BLaER1 treated with 17β-estradiol and CSF1 and Interleukin-3, amounts not matched to agents 10 nM and 100 nM (cell line): ENCODE results near the gene SOX10.
A peak's percentile ranks its signal among the peaks of the same experiment; 100 is the strongest.
"Not testable (repeated sequence)": the region's sequence is repeated elsewhere in the genome, so short reads cannot be mapped to it uniquely, and the experiment has no call there.

Experiments
- H3K27ac ChIP-seq, 11 experiments: shearing (Covaris generic); formaldehyde crosslinking; 2 replicates each; pipeline ENCODE4 v1.8.1; 2022
- H3K27me3 ChIP-seq, 11 experiments: shearing (Covaris generic); formaldehyde crosslinking; 2 replicates each; pipeline ENCODE4 v1.8.1; 2022
- H3K36me3 ChIP-seq, 11 experiments: shearing (Covaris generic); formaldehyde crosslinking; 2 replicates each; pipeline ENCODE4 v1.8.1; 2022
- H3K4me1 ChIP-seq, 10 experiments: shearing (Covaris generic); formaldehyde crosslinking; 2 replicates each; pipeline ENCODE4 v1.8.1; 2022
- H3K4me2 ChIP-seq, 11 experiments: shearing (Covaris generic); formaldehyde crosslinking; 2 replicates each; pipeline ENCODE4 v1.8.1; 2022
- H3K4me3 ChIP-seq, 10 experiments: shearing (Covaris generic); formaldehyde crosslinking; 2 replicates each; pipeline ENCODE4 v1.8.1; 2022
- H3K9ac ChIP-seq, 11 experiments: shearing (Covaris generic); formaldehyde crosslinking; 2 replicates each; pipeline ENCODE4 v1.8.1; 2022
- H3K9me3 ChIP-seq, 11 experiments: shearing (Covaris generic); formaldehyde crosslinking; replicated peaks in 1 of 11; 2 replicates each; pipeline ENCODE4 v1.8.1; 2022
- H4K20me1 ChIP-seq, 11 experiments: shearing (Covaris generic); formaldehyde crosslinking; 2 replicates each; pipeline ENCODE4 v1.8.1; 2022
- Cebpa-rat ChIP-seq, 11 experiments: shearing (Covaris generic); IDR thresholded peaks; 2 replicates each; pipeline ENCODE4 v1.8.1; 2022

Gene SOX10

GRCh38 chr22:37967147-37967546 lies 17.2 kb downstream of the SOX10 start:
- Histone ChIP-seq H3K9me3 (no peaks in the 10 kb centered on the region), H3K27me3 (no peaks in the 10 kb centered on the region), H3K36me3 (peaks cover 62 to 87% (median 71%) of the 10 kb centered on the region in 11 experiments), H3K9ac (0 out of 22 replicates have a peak overlapping the region, but pooled peaks of 3 of the 11 experiments have one; percentile 7 to 36 (median 9)), H4K20me1 (peaks cover 0 to 77% (median 55%) of the 10 kb centered on the region in 11 experiments; a peak in 20 of 22 replicates), H3K4me2 (no peak overlapping the region), H3K27ac (no peak overlapping the region), H3K4me3 (no peak overlapping the region), H3K4me1 (peaks cover 0 to 8% (median 0%) of the 10 kb centered on the region in 10 experiments; a peak in 3 of 20 replicates)
- no peak for TF ChIP-seq Cebpa-rat (IDR thresholded peaks at IDR 0.05)

- H3K36me3 ChIP-seq: peaks cover 72 to 96% (median 81%) of the 10 kb centered on the region in 11 experiments
- H3K4me3 ChIP-seq: no peak overlapping the region
- peaks cover 0 to 81% (median 59%) of the 10 kb centered on the region in 11 experiments; a peak in 20 of 22 replicates for H4K20me1 ChIP-seq
These were observed 18.3 kb downstream of the SOX10 start for GRCh38 chr22:37965940-37966664.

GRCh38 chr22:37961062-37961461 lies 23.3 kb downstream of the SOX10 start:
- H3K27ac ChIP-seq: no peak overlapping the region
- peaks cover 0 to 89% (median 55%) of the 10 kb centered on the region in 11 experiments; a peak in 20 of 22 replicates for H4K20me1 ChIP-seq
- no peaks in the 10 kb centered on the region for H3K27me3 ChIP-seq
- H3K36me3 ChIP-seq: peaks cover 84 to 97% (median 95%) of the 10 kb centered on the region in 11 experiments
- H3K4me3 ChIP-seq: no peak overlapping the region
- no peaks in the 10 kb centered on the region for H3K9me3 ChIP-seq
- no peak overlapping the region; a peak in 1 of 22 replicates for H3K9ac ChIP-seq
- no peak for TF ChIP-seq Cebpa-rat (IDR thresholded peaks at IDR 0.05)
- H3K4me2 ChIP-seq: no peak overlapping the region
- H3K4me1 ChIP-seq: no peaks in the 10 kb centered on the region

More at GRCh38 chr22:37965940-37966664, 18.3 kb downstream of the SOX10 start:
- H3K9ac ChIP-seq: 0 out of 22 replicates have a peak overlapping the region, but pooled peaks of 1 of the 11 experiments have one; percentile 9
- no peak overlapping the region for H3K4me2 ChIP-seq
- no peak overlapping the region for H3K27ac ChIP-seq
- peaks cover 0 to 8% (median 0%) of the 10 kb centered on the region in 10 experiments; a peak in 3 of 20 replicates for H3K4me1 ChIP-seq
- no peaks in the 10 kb centered on the region for H3K9me3 ChIP-seq
- TF ChIP-seq Cebpa-rat (IDR thresholded peaks at IDR 0.05): no peak
- no peaks in the 10 kb centered on the region for H3K27me3 ChIP-seq

- H3K9ac ChIP-seq: no peak overlapping the region
- H4K20me1 ChIP-seq: peaks cover 0 to 83% (median 38%) of the 10 kb centered on the region in 11 experiments; a peak in 15 of 22 replicates
- H3K27ac ChIP-seq: no peak overlapping the region
- H3K4me3 ChIP-seq: no peak overlapping the region
- no peak overlapping the region for H3K4me2 ChIP-seq
- no peaks in the 10 kb centered on the region for H3K9me3 ChIP-seq
- peaks cover 8 to 14% (median 11%) of the 10 kb centered on the region in 10 experiments for H3K4me1 ChIP-seq
- H3K27me3 ChIP-seq: no peaks in the 10 kb centered on the region
- TF ChIP-seq Cebpa-rat (IDR thresholded peaks at IDR 0.05): no peak
- peaks cover 75 to 88% (median 84%) of the 10 kb centered on the region in 11 experiments for H3K36me3 ChIP-seq
These were observed 25.0 kb downstream of the SOX10 start for GRCh38 chr22:37959231-37959825.

GRCh38 chr22:37957232-37957631 lies 27.1 kb downstream of the SOX10 start:
- peaks cover 0 to 70% (median 25%) of the 10 kb centered on the region in 11 experiments; a peak in 12 of 22 replicates for H4K20me1 ChIP-seq
- peak overlapping the region in 2 of 11 experiments; percentile 22 to 24; a peak in 2 of 22 replicates for H3K9ac ChIP-seq
- TF ChIP-seq Cebpa-rat (IDR thresholded peaks at IDR 0.05): no peak
- H3K9me3 ChIP-seq: no peaks in the 10 kb centered on the region
- peaks cover 18 to 24% (median 21%) of the 10 kb centered on the region in 10 experiments for H3K4me1 ChIP-seq
- H3K27ac ChIP-seq: no peak overlapping the region
- H3K36me3 ChIP-seq: peaks cover 57 to 68% (median 64%) of the 10 kb centered on the region in 11 experiments
- no peak overlapping the region for H3K4me3 ChIP-seq
- no peak overlapping the region for H3K4me2 ChIP-seq
- H3K27me3 ChIP-seq: peaks cover 6 to 12% (median 11%) of the 10 kb centered on the region in 11 experiments

DNA sequence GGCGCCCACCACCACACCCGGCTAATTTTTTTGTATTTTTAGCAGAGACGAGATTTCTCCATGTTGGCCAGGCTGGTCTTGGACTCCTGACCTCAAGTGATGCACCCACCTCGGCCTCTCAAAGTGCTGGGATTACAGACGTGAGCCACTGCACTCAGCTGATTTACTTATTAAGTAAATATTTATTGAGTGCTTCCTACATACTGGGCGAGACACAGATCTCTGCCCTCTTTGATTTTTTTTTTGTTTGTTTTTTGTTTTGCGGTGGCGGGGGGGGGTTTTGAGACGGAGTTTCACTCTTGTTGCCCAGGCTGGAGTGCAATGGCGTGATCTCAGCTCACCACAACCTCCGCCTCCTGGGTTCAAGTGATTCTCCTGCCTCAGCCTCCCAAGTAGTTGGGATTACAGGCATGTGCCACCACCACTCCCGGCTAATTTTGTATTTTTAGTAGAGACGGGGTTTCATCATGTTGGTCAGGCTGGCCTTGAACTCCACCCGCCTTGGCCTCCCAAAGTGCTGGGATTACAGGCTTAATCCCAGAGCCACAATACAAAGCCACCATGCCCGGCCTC lies 28.4 kb downstream of the SOX10 start:
- Histone ChIP-seq H3K4me1 (peaks cover 18 to 24% (median 21%) of the 10 kb centered on the region in 10 experiments), H3K27me3 (peaks cover 16 to 25% (median 23%) of the 10 kb centered on the region in 11 experiments), H4K20me1 (peaks cover 0 to 57% (median 18%) of the 10 kb centered on the region in 11 experiments; a peak in 12 of 22 replicates), H3K36me3 (peaks cover 44 to 55% (median 51%) of the 10 kb centered on the region in 11 experiments)
- not testable (repeated sequence) for H3K9me3 ChIP-seq, H3K4me3 ChIP-seq, H3K27ac ChIP-seq, H3K4me2 ChIP-seq, H3K9ac ChIP-seq

DNA sequence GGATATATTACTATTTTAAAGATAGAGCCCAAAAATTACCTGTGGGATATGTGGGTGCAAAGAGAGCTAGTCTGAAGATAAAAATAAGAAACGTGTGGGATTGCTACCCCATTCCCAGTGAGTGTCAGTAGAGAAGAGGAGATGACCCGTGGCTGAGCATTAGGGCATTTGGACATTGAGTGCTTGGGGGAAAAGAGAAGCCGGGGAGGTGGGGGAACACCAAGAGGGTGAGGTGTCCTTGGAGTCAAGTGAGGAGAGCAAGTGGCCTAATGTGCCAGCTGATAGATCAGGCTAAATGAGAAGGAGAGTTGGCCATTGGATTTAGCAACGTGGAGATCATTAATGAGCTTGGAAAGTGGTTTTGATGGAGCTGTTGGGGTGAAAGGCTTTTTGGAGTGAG lies 29.7 kb downstream of the SOX10 start:
- Histone ChIP-seq H3K27me3 (peaks cover 16 to 28% (median 23%) of the 10 kb centered on the region in 11 experiments), H3K9me3 (no peaks in the 10 kb centered on the region), H3K36me3 (peaks cover 32 to 43% (median 38%) of the 10 kb centered on the region in 11 experiments), H3K4me3 (peak overlapping the region; percentile 82 to 99 (median 94)), H3K9ac (peak overlapping the region; percentile 88 to 96 (median 90); a peak in 21 of 22 replicates), H3K4me2 (peak overlapping the region; percentile 83 to 98 (median 91)), H3K27ac (peak overlapping the region in 3 of 11 experiments; percentile 82 to 84 (median 83); a peak in 3 of 22 replicates), H3K4me1 (peaks cover 18 to 32% (median 22%) of the 10 kb centered on the region in 10 experiments), H4K20me1 (peaks cover 0 to 55% (median 18%) of the 10 kb centered on the region in 11 experiments; a peak in 12 of 22 replicates)
- no peak for TF ChIP-seq Cebpa-rat (IDR thresholded peaks at IDR 0.05)

DNA sequence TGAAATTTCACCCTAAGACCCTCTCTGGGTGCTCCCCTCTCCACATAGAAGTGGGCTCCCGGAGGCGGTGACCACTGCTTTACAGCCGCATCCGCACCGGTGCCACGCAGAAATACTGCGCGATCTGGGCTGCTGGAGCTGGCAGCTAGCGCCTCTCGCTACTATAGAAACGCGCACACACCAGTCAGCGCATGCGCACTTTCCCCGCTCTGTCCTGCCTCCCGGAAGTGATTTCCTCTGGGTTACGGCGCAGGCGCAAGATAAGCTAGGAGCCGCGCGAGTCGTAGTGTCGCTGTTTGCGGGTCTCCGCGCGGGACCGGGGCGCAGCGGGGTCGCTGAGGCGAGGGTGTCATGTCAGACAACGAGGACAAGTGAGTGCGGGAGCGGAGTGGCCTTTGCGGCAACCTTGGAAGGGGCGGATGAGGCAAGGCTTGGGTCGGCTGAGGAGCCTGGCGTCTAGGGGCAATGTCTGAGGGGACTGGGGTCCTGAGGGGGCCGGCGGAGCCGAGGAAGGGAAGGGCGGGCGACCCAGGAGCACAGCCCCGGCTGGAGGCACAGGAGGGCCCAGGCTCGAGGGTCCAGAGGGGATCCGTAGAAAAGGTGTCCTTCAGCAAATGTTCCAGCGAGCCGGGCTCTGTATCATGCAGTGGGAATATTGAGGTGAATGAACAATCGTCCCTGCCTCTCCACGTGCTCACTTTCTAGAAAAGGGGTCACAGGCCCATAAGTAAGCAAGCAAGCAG lies 30.7 kb downstream of the SOX10 start, which contains the start of the genes C22orf23 and POLR2F:
Gene C22orf23 (minus strand): TSS at position 165 of the 743 bp plus-strand sequence. CDS start 452 bp downstream, outside the sequence.
Gene POLR2F (plus strand): TSS at position 263 of the 743 bp plus-strand sequence. CDS start 89 bp downstream, at position 352.
- H3K4me2 ChIP-seq: peak within 1 kb of the TSS; percentile 83 to 98 (median 92)
- H3K36me3 ChIP-seq: peaks cover 21 to 32% (median 28%) of the 10 kb centered on the region in 11 experiments
- peak within 1 kb of the TSS; percentile 69 to 84 (median 80) for H3K27ac ChIP-seq
- H4K20me1 ChIP-seq: peaks cover 0 to 47% (median 17%) of the 10 kb centered on the region in 11 experiments; a peak in 12 of 22 replicates
- peak within 1 kb of the TSS; percentile 82 to 99 (median 94) for H3K4me3 ChIP-seq
- no peak for TF ChIP-seq Cebpa-rat (IDR thresholded peaks at IDR 0.05)
- H3K9me3 ChIP-seq: no peaks in the 10 kb centered on the region
- H3K9ac ChIP-seq: peak within 1 kb of the TSS; percentile 88 to 96 (median 90)
- H3K27me3 ChIP-seq: peaks cover 16 to 28% (median 23%) of the 10 kb centered on the region in 11 experiments
- peaks cover 18 to 33% (median 22%) of the 10 kb centered on the region in 10 experiments for H3K4me1 ChIP-seq
